HG02642 (cell line): ENCODE measurements around the gene ADAMTS14.
"Not testable (repeated sequence)": the region's sequence is repeated elsewhere in the genome, so short reads cannot be mapped to it uniquely, and the experiment has no call there.

Experiments
- ATAC-seq: cut with Tn5 transposase; IDR thresholded peaks from one replicate; pipeline ENCODE4 v1.9.1; 2021; ENCODE audit warnings: mild to moderate bottlenecking; ENCODE audit not compliant: unreplicated experiment, poor library complexity

ADAMTS14 gene

GRCh38 chr10:70765794-70766594 lies 93.7 kb downstream of the ADAMTS14 start:
- no peak for ATAC-seq

GRCh38 chr10:70768026-70768685 lies 95.8 kb downstream of the ADAMTS14 start:
- ATAC-seq, result not testable (repeated sequence)

GRCh38 chr10:70769121-70769520 lies 96.8 kb downstream of the ADAMTS14 start:
- ATAC-seq, result no peak

- no peak for ATAC-seq
These were observed 97.7 kb downstream of the ADAMTS14 start for GRCh38 chr10:70770001-70770400.

GRCh38 chr10:70770516-70770915 lies 98.2 kb downstream of the ADAMTS14 start:
- not testable (repeated sequence) for ATAC-seq

- ATAC-seq, result no peak
These were observed 99.2 kb downstream of the ADAMTS14 start for GRCh38 chr10:70771311-70772194.

- ATAC-seq, result no peak
These were observed 100.3 kb downstream of the ADAMTS14 start for GRCh38 chr10:70772627-70773026.

GRCh38 chr10:70773461-70773860 lies 101.2 kb downstream of the ADAMTS14 start:
- no peak for ATAC-seq

- no peak for ATAC-seq
These were observed 101.9 kb downstream of the ADAMTS14 start for GRCh38 chr10:70773965-70774809.

- no peak for ATAC-seq
These were observed 102.7 kb downstream of the ADAMTS14 start for GRCh38 chr10:70774810-70775678.

- no peak for ATAC-seq
These were observed 103.6 kb downstream of the ADAMTS14 start for GRCh38 chr10:70775679-70776454.

GRCh38 chr10:70776455-70777005 lies 104.2 kb downstream of the ADAMTS14 start:
- ATAC-seq, result no peak

- no peak for ATAC-seq
These were observed 105.0 kb downstream of the ADAMTS14 start for GRCh38 chr10:70777063-70777875.

- no peak for ATAC-seq
These were observed 106.1 kb downstream of the ADAMTS14 start for GRCh38 chr10:70778267-70778924.

GRCh38 chr10:70779088-70779487 lies 106.8 kb downstream of the ADAMTS14 start:
- no peak for ATAC-seq

- no peak for ATAC-seq
These were observed 107.4 kb downstream of the ADAMTS14 start for GRCh38 chr10:70779511-70780369.
